ENCODE data around the gene ERC1. TPM values are rescaled to one million over a fixed set of nuclear protein-coding genes. Genes with fewer than 3 reads are reported as not detected.

ERC1 gene
- polyA plus RNA-seq, 4 donors, result 35.3 to 43.4 (median 37.5) TPM

DNA sequence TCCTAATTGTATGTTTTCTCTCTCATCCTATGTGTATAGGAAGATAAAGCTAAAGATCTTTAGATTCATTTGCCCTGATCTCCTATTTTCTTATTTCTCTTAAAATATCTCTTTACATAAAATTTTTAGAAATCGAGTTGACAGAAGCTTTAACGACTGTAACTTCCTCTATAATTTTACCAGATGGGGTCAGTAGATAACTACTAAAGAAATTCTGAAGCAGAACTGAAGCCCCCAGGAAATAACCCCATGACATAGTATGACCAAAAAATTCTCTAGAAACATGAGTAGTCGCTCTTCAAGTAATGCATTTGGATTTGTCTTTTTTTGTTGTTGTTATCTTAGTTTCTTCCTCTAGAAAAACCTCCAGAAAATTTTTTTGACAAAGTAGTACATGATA is 288.0 kb downstream of the ERC1 start:
- DNase-seq (ENCODE audit: low read depth in 4 of 4, low spot score in 2 of 4), result no peak

DNA sequence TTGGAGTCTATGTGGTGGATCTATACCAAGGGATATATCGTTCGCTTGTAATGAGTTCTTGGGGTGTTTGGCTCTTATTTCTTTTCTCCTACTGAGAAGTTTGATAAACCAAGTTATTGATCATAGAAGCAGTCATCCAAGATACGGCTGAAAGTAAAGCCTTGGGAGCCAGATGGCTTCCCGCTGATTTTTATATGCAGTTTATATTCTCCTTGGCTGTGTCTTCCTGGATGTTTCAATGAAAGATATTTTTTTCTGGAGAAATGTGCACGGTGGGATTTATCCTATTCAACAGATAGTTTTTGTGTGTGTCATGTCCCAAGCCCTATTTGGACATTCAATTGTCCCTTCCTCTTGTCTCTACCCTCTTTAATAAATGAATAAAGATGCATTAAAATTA is 289.0 kb downstream of the ERC1 start:
- DNase-seq (ENCODE audit: low read depth in 4 of 4, low spot score in 2 of 4), result no peak

DNA sequence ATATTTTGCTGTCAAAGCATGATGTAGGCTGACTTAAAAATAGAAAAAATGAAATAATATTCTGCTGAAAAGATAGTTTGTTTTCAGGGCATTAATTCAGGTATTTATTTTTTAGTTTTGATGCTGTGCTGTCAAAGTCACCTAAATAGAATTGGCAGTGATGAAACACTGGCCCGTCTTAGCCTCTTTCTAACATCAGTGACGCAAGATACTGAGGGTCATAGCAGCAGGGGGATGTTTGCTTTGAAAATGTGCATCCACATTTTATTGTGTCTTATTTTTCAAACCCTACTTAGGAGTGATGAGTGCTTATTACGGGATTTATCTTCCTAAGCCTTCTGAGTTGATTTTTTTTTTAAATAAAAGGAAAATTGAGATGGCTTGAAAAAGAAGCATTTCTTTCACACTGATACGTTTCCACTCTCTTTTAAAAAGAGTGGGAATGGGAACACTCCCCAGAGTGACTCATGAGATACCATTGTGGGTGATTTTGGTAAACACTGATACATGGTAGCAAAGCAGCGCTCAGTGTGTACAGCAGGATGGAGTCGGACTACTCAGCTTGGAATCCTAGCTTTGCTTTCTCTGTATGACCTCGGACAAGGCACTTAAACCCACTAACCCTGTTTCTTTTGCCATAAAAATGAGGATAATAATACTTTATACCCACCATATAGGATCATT is 290.8 kb downstream of the ERC1 start:
- DNase-seq (ENCODE audit: low read depth in 4 of 4, low spot score in 2 of 4), result no peak

DNA sequence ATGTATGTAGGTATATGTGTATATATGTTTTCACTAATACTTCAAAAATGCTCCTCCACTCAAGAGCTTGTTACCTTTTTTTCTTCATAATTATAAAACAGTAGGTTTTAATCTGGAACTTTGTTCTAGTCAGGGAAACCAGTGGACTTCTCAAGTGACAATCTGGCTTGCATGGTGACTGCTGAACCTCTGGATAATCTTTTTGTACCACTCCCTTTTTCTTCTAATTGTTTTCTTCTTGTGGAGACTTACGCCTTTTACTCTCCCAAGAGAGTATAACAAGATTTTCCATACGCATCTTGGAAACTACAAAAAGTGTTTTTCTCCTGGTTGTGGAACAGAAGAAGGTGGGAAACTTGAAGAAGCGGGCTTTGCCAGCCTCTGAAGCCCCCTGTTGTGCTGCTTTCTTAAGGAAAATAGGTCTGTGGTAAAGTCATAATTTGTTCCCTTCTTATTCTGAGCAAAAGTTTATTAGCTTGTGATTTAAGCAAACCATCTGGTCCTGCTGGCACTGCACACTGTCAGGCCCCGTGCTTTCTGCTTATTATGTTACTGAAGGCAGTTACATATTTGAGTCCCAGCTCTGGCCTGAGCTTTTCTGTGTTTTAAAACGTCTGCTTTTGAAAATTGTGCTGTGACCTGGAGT is 291.8 kb downstream of the ERC1 start:
- peak in 1 of 4 donors; percentile 29 for DNase-seq (ENCODE audit: low read depth in 4 of 4, low spot score in 2 of 4)

DNA sequence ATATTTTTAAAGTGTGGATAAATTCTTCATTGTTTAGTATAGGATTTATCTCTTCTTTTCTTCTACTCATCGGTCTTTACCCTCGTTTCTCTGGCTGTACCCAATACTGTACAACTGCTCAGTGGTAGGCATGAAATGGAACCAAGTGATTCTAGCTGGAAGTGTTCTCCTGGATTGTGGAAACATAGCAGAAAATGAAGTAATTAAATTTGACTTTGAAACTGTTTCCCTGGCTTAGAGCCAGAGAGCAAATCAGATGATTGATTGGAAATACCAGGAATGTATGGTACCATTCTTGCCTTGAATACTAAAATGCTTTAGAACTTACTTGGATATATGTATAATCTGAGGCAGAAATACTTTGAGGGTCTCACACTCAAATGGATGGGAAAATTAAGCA is 292.3 kb downstream of the ERC1 start:
- no peak for DNase-seq (ENCODE audit: low read depth in 4 of 4, low spot score in 2 of 4)

DNA sequence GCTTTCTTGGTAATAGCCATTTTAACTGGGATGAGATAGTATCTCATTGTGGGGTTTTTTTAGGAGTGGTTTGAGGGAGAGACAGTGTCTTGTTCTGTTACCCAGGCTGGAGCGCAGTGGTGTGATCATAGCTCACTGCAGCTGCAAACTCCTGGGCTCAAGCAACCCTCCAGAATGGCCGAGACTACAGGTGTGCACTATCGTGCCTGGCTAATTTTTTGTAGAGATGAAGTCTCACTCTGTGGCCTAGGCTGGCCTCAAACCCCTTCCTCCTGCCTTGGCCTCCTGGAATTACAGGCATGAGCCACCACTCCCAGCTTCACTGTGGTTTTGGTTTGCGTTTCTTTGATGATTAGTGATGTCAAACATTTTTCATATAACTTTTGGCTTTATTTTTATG is 293.6 kb downstream of the ERC1 start:
- DNase-seq (ENCODE audit: low read depth in 4 of 4, low spot score in 2 of 4), result no peak

DNA sequence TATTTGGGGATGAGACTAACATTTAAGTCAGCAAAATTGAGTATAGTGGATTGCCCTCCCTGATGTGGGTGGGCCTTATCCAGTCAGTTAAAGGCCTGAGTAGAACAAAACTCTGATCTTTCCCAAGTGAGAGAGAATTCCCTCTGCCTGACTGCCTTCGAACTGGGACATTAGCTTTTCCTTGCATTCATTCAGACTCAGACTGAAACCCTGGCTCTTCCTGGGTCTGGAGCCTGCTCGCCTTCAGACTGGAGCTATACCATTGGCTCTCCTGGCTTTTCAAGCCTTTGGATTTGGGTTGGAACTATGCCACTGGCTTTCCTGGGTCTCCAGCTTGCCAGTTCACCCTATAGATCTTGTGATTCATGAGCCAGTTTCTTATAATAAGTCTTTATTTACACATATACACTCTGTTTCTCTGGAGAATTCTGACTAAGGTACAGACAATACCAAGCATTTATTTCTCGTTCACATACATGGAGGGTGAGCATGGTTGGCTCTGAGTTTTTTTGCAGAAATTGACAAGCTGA is 296.5 kb downstream of the ERC1 start:
- no peak for DNase-seq (ENCODE audit: low read depth in 4 of 4, low spot score in 2 of 4)

DNA sequence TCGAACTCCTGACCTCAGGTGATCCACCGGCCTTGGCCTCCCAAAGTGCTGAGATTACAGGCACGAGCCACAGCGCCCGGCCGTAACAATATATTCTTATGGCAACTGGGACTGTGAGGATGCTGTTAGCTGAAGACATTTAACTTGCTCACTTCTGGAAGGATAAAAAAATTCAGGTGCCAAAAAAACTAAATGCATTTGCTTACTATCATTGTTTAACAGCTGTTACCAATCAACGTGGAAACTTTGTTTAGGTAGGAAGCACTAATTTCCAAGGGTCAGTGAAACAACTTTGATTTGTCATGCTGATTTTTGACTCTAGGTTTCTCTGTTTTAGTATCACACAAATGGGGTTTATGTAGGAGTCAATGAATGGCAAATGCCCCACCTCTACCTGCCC is 297.3 kb downstream of the ERC1 start:
- DNase-seq (ENCODE audit: low read depth in 4 of 4, low spot score in 2 of 4), result no peak

DNA sequence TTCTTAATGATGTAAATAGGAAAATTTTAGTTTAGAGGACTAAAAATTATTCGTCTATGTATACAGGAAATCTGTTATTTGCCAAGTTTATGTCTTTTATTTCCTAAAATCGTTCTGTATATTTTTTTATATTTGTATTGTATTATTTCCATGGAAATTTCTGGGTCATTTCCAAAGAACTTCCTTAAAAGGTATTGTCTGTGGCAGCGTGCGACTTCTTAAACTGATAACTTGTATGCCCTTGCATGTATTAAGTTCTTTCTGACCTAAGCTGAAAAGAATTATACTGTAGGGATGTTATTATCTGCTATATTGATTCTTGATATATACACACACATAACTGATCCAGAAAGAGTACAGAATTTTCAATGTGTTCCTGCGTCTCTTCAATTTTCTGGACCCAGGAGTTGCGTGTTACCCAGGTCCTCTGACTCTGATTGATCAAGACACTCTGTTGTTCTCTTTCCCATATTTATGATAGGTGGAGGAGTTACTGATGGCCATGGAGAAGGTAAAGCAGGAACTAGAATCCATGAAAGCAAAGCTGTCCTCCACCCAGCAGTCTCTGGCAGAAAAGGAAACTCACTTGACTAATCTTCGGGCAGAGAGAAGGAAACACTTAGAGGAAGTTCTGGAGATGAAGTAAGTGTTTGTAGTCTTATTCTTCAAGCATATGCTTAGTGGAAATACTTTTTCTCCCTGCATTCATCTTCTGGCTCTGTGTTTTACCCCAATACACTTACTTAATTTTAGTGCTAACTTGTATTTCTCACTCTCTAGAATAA is 298.5 kb downstream of the ERC1 start:
- DNase-seq (ENCODE audit: low read depth in 4 of 4, low spot score in 2 of 4), result no peak

DNA sequence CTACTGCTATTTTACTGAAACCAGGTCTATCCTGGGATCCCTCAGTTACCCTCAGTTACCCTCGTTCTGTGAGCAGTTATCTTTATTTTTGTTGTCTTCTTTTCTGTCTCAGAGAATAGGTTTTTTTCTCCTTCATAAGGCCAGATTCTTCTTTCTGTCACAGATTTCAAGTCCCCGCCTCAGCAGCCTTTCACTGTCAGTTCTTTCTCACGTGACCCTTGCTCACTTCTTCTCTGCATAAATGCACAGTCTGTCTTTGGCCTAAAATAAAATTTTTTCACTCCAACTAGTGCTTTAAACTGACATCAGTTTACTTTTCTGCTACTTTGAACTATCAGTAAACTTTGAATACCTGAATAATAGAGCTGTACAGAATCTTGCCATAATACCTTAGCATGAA is 299.7 kb downstream of the ERC1 start:
- DNase-seq (ENCODE audit: low read depth in 4 of 4, low spot score in 2 of 4), result no peak

DNA sequence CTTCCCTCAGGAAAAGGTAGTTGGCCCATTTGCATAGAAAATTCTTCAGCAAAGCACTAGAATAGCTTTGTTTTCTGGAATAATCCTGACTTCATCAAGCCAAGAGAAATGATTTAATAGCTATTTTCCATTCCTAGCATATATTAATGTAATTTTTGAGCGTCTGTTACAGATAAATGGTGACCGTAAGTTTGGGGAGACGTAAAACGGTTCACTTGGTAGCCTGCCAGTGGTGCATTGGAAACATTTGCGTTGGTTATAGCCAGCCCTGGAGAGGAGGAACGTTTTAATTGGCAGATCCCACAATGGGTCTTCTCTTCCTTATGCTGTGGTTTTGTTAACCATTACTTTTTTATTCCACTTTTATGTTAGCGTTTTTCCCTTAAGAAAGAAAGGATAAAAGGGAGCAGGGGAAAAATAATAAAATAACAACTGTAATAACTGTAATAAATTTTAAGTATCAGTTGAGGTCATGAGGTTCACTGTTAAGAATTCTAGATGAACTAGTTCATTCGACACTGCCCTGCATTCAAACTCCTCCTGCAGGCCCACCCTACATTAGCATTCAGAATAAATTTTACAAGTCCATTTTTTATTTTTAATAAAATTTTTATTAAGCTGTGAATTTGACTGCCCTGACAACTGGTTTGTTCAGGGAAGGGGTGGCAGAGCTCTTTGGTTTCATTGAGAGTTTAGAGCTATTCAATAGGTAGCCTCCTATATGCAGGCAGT is 300.7 kb downstream of the ERC1 start:
- no peak for DNase-seq (ENCODE audit: low read depth in 4 of 4, low spot score in 2 of 4)

DNA sequence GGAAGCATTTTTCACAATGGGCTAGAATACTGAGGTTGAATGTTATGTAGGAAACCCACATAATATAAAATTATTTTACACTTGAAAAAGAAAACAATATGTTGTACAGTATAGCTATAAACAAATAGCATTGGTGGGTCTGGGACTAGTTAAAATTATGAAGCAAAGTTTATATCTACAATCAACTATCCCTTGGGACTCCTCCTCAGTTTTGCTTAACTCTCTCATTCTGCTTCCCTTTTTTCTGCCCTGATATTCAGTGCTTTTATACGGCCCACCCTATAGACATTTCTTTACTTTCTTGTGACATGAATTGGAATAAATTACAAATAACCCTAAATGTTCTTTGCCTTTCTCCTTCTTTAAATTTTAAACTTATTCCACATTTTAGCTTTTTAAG is 302.9 kb downstream of the ERC1 start:
- DNase-seq (ENCODE audit: low read depth in 4 of 4, low spot score in 2 of 4), result no peak

DNA sequence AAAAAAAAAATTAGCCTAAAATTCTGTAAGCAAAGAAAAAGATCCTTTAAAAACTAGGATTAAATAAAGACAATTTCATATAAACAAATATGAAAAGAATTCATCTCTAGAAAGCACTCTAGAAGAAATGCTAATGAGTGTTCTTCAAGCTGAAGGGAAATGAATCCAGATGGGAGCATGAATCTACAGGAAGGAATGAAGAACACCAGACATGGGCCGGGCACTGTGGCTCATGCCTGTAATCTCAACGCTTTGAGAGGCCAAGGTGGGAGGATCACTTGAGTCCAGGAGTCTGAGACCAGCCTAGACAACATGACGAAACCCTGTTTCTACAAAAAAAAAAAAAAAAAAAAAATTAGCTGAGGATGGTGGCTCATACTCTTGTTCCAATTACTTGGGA is 306.2 kb downstream of the ERC1 start:
- DNase-seq (ENCODE audit: low read depth in 4 of 4, low spot score in 2 of 4), result no peak

DNA sequence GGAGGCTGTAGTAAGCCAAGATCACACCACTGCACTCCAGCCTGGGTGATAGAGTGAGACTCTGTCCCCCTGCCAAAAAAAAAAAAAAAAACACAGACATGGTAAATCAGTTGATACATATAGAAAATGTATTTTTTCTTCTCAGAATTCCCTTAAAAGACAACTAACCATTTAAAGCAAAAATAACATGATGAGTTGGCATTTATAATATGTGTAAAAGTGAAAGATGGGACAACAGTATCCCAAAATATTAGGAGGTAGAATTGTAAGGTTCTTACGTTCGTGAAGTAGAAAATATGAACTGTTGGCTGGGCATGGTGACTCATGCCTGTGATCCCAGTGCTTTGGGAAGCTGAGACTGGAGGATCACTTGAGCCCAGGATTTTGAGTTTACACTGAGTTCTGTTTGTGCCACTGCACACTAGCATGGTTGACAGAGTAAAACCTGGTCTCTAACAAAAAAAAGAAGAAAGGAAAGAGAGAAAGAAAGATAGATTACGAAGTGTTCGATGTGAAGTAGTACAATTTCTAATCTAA is 306.7 kb downstream of the ERC1 start:
- no peak for DNase-seq (ENCODE audit: low read depth in 4 of 4, low spot score in 2 of 4)

DNA sequence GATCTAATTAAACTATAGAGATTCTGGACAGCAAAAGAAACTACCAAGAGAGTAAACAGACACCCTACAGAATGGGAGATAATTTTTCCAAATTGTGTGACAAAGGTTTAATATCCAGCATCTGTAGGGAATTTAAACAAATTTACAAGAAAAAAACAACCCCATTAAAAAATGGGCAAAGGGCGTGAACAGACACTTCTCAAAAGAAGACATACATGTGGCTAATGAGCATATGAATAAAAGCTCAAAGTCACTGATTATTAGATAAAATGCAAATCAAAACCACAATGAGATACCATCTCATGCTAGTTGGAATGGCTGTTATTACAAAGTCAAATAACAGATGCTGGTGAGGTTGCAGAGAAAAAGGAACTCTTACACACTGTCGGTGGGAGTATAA is 309.4 kb downstream of the ERC1 start:
- DNase-seq (ENCODE audit: low read depth in 4 of 4, low spot score in 2 of 4), result no peak

DNA sequence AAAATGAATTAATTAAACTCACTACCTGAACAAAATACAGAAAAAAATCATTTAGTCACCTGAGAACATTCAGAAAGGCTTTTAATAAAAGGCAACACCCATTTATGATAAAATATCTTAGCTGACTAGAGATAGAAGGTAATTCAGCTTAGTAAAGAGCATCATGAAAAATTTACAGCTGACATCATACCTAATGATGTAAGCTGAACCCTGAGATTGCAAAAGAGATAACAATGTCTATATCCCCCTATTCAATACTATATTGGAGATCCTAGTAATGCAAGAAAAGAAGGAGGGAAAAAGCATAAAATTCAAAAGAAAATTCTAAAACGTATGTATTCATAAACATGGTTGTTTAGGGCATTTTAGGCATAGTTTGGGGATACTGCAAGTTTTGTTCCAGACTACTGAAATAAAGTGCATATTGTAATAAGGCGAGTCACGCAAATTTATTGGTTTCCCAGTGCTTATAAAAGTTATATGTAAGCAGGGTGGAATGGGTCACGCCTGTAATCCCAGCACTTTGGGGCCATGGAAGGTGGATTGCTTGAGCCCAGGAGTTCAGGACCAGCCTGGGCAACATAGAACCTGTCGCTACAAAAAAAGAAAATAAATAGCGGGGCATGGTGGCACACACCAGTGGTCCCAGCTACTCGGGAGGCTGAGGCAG is 311.3 kb downstream of the ERC1 start:
- no peak for DNase-seq (ENCODE audit: low read depth in 4 of 4, low spot score in 2 of 4)

DNA sequence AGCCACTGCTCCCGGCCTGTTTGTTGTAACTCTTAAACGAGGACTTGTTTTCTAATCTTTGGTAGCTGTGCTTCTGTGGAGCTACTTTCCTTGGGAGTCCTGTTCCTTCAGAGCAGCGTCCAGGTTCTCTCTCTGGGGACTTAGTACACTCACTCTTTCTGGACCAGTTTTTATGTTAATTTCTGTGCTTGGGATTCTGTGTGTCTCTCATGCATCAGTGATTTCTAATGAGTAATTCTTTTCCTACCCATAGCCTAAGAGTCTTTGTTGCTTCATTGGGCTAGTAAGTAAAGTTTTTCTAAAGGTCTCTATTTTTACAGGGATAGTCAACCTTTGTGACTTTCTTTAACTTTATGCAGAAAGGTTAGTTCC is 314.0 kb downstream of the ERC1 start:
- DNase-seq (ENCODE audit: low read depth in 4 of 4, low spot score in 2 of 4), result no peak

DNA sequence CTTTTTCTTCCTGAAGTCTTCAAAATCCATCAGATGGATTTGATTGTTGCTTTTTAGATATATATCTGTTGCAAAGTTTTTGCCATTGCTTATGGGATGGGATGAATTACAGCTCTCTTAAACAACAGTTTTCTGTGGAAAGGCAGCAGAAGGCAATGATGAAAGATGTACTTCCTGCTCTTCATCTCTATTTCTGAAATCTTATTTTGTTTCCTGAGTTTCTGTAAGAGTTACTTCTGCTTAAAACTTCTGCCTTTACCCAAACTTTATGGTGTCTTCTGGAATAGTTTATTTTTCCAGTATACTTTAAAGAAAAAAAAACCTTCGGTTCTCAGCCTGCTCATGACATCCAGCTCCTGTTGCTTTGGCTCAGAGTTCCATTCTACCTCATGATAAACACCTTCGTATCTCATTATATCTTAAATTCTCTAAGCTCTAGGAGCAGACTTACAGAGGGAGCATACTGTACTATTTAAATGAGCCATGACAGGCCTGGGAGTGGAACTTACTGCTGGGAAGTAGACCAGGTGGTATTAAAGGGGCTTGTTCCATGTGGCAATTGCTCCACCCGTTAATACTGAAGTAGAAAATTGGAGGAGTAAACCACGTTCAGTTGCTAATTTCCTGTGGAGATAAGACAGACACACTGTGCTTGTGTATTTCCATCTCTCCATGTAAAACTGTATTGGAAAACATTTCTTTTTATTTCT is 314.9 kb downstream of the ERC1 start:
- no peak for DNase-seq (ENCODE audit: low read depth in 4 of 4, low spot score in 2 of 4)

DNA sequence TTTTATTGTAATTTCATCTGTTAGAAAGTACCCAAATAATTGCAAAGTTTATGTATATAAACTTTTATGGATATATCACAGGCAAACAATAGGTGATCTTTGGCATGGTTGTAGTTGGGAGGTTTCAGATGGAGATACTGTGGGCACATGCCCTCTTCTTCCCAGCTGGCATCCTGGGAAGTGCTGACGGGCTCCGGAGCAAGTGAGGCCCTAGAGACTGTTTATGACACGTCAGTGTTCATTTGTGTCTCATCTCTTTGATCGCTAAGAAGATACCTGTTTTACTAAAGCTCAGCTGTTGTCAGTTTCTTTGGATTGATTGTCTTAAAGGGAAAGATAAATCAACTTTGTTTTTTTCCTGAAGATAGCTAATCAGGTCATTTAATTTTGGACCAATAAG is 315.8 kb downstream of the ERC1 start:
- no peak for DNase-seq (ENCODE audit: low read depth in 4 of 4, low spot score in 2 of 4)

DNA sequence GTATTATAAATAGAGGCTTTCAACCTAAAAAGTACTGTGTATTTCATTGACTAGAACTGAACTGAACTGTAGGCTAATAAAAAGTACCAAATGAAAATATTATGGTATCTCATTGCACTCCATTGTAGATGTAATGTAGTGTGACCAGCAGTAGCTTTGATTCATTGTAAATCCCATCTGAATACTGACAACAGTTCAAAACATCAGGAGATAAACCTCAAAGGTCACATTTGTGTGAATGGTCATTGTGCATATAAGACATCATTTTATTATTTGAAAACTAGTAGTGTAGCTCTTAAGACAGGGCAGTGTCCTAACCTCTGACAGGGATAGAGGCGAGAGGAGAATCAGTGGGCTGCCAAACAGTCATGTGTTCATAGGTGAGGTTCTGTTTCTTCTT is 316.8 kb downstream of the ERC1 start:
- DNase-seq (ENCODE audit: low read depth in 4 of 4, low spot score in 2 of 4), result no peak

All from left renal cortex interstitium (tissue), 4 donors.